NT2/D1 (cell line): ENCODE results near the gene POLR3C.

ENCODE experiments used
- DNase-seq: peaks from one replicate; pipeline ENCODE4 v3.0.0-alpha.2; 2011; ENCODE audit warnings: low read depth, low spot score
- H3K27me3 ChIP-seq: 2 replicates; pipeline ENCODE4 v1.6.0; 2011; ENCODE audit warnings: mild to moderate bottlenecking; ENCODE audit not compliant: insufficient read length, insufficient read depth
- H3K36me3 ChIP-seq: 2 replicates; pipeline ENCODE4 v1.6.1; 2011; ENCODE audit warnings: mild to moderate bottlenecking, low read length, mixed read lengths; ENCODE audit not compliant: insufficient read depth, insufficient read length
- H3K4me1 ChIP-seq: 2 replicates; pipeline ENCODE4 v1.5.1; 2011; ENCODE audit not compliant: insufficient read depth, insufficient read length
- H3K4me3 ChIP-seq: 2 replicates; pipeline ENCODE4 v1.5.1; 2011; ENCODE audit warnings: low read depth; ENCODE audit not compliant: insufficient read length
- H3K9ac ChIP-seq: 2 replicates; pipeline ENCODE4 v1.6.0; 2011; ENCODE audit warnings: low read depth; ENCODE audit not compliant: insufficient read length
- H3K9me3 ChIP-seq: 2 replicates; pipeline ENCODE4 v1.5.1; 2011; ENCODE audit warnings: mild to moderate bottlenecking, low read length; ENCODE audit not compliant: insufficient read depth
- SUZ12 ChIP-seq: IDR thresholded peaks from 2 replicates; pipeline ENCODE4 v1.6.1; 2011; ENCODE audit not compliant: insufficient read length, insufficient read depth; ENCODE audit errors: extremely low read depth
- YY1 ChIP-seq: IDR thresholded peaks from 2 replicates; pipeline ENCODE4 v1.6.1; 2011; ENCODE audit not compliant: insufficient read length, insufficient read depth
- ZNF274 ChIP-seq: IDR thresholded peaks from 2 replicates; pipeline ENCODE4 v1.6.1; 2011; ENCODE audit warnings: mild to moderate bottlenecking, low read depth, low read length

POLR3C gene, protein sequence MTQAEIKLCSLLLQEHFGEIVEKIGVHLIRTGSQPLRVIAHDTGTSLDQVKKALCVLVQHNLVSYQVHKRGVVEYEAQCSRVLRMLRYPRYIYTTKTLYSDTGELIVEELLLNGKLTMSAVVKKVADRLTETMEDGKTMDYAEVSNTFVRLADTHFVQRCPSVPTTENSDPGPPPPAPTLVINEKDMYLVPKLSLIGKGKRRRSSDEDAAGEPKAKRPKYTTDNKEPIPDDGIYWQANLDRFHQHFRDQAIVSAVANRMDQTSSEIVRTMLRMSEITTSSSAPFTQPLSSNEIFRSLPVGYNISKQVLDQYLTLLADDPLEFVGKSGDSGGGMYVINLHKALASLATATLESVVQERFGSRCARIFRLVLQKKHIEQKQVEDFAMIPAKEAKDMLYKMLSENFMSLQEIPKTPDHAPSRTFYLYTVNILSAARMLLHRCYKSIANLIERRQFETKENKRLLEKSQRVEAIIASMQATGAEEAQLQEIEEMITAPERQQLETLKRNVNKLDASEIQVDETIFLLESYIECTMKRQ

GRCh38 chr1:145823565-145824498, at the start of gene POLR3C, which contains the start of gene RNF115:
POLR3C (plus strand) TSS chr1:145824200; CDS start chr1:145825777, 1,577 bp downstream.
RNF115 (minus strand) TSS chr1:145824095; CDS start chr1:145823873, 222 bp downstream.
- H3K9ac ChIP-seq = peak within 1 kb of the TSS; percentile 97
- no peaks in the 10 kb centered on the region for H3K4me1 ChIP-seq
- H3K4me3 ChIP-seq = peak within 1 kb of the TSS; percentile 97
- no peak for TF ChIP-seq YY1
- TF ChIP-seq SUZ12 = no peak
- no peak for TF ChIP-seq ZNF274
- no peaks in the 10 kb centered on the region for H3K9me3 ChIP-seq
- peaks cover 32% of the 10 kb centered on the region for H3K36me3 ChIP-seq
- DNase-seq = peak; percentile 93
- H3K27me3 ChIP-seq = no peaks in the 10 kb centered on the region

GRCh38 chr1:145777357-145778145, 46.4 kb upstream of the POLR3C start:
- Histone ChIP-seq H3K4me1 (no peaks in the 10 kb centered on the region), H3K9me3 (no peaks in the 10 kb centered on the region), H3K4me3 (no peak overlapping the region), H3K9ac (no peak overlapping the region), H3K27me3 (no peaks in the 10 kb centered on the region), H3K36me3 (peaks cover 20% of the 10 kb centered on the region)
- DNase-seq = no peak
- TF ChIP-seq YY1 (no peak), SUZ12 (no peak), ZNF274 (no peak)

DNA sequence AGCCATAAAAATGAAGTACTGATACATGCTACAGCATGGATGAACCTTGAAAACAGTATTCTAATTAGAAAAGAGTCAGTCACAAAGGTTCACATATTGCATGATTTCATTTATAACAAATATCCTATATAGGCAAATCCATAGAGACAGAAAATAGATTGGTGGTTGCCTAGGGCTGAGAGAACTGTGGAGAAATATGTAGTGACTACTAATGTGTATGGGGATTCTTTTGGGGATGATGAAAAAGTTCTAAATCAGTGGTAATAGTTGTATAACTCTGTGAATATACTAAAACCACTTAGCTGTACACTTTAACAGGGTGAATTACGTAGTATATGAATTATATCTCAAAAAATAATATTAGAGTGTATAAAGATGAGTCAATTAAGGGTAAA, 45.9 kb upstream of the POLR3C start:
- no peaks in the 10 kb centered on the region for H3K4me1 ChIP-seq
- peaks cover 20% of the 10 kb centered on the region for H3K36me3 ChIP-seq
- TF ChIP-seq ZNF274 = no peak
- no peak for TF ChIP-seq SUZ12
- TF ChIP-seq YY1 = no peak
- DNase-seq = no peak
- no peak overlapping the region for H3K9ac ChIP-seq
- no peak overlapping the region for H3K4me3 ChIP-seq
- H3K27me3 ChIP-seq = no peaks in the 10 kb centered on the region
- H3K9me3 ChIP-seq = no peaks in the 10 kb centered on the region

DNA sequence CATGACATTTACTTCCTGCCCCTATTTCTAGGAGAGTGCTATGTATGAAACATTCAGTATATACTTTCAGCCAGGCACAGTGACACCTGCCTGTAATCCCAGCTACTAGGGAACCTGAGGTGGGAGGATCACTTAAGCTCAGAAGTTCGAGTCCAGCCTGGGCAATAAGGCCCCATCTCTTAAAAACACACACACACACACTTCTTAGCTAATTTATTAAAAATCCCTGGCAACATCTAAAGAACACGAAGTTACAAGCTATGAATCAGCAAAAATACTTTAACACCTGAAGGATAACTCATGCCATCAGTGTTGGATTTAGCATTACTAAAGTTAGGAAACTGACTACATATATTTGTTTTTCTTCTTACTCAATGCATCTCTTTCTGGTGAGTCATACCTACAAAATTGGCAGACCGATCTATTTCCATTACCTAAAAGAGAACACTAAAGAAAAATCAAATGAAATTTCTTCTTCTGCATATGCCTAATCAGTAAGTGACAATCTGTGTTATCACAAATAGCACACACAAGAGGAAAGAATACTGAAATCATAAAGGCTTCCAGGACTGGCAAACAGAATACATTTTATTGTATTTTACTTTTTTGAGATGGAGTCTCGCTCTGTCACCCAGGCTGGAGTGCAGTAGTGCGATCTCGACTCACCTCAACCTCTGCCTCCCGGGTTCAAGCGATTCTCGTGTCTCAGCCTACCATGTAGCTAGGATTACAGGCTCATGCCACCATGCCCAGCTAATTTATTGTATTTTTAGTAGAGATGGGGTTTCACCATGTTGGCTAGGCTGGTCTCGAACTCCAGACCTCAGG, 41.5 kb upstream of the POLR3C start:
- no peaks in the 10 kb centered on the region for H3K9me3 ChIP-seq
- H3K4me3 ChIP-seq = no peak overlapping the region
- no peaks in the 10 kb centered on the region for H3K27me3 ChIP-seq
- no peak for DNase-seq
- TF ChIP-seq YY1 = no peak
- TF ChIP-seq ZNF274 = no peak
- TF ChIP-seq SUZ12 = no peak
- H3K9ac ChIP-seq = no peak overlapping the region
- peaks cover 22% of the 10 kb centered on the region for H3K36me3 ChIP-seq
- no peaks in the 10 kb centered on the region for H3K4me1 ChIP-seq

DNA sequence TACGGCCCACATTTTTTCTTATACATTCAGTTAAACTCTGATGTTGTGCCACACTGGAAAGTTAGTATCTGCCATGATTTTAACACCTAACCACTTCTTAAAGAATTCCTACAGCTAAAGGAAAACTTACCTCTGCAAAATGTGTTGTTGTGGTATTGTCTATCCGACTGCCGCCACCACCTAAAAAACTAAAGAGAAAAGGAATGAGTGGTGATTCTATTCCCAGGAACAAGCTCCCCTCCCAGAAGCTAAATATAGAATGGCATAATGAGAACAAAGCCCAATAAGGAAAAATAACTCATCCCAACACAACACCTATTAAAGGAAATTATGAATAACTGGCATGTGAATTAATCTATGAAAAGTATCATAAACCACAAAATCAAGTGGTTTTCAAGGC, 39.6 kb upstream of the POLR3C start:
- Histone ChIP-seq H3K4me3 (no peak overlapping the region), H3K4me1 (no peaks in the 10 kb centered on the region), H3K36me3 (peaks cover 31% of the 10 kb centered on the region), H3K9ac (no peak overlapping the region), H3K9me3 (no peaks in the 10 kb centered on the region), H3K27me3 (no peaks in the 10 kb centered on the region)
- no peak for DNase-seq
- no peak for TF ChIP-seq YY1

DNA sequence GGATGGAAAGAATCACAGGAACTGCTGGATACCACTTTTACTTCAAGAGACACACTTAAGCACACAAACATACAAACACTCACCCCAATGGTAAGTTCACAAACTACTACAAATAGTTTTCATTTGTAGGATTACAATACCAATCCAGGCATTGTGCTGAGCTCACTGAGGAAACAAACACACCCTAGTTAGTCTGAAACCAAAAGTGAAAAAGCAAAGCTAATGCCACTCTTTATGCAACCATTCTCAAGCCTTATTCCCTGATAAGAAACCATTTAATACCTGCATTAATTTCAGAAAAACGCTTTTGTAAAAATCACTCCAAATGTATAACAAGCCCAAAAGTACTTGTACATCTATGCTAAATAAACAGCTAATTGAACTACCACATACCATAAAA, 38.5 kb upstream of the POLR3C start:
- no peak for DNase-seq
- peaks cover 26% of the 10 kb centered on the region for H3K36me3 ChIP-seq
- no peaks in the 10 kb centered on the region for H3K4me1 ChIP-seq
- H3K4me3 ChIP-seq = no peak overlapping the region
- H3K9ac ChIP-seq = no peak overlapping the region
- TF ChIP-seq ZNF274 = no peak
- TF ChIP-seq YY1 = no peak
- TF ChIP-seq SUZ12 = no peak
- H3K27me3 ChIP-seq = no peaks in the 10 kb centered on the region
- H3K9me3 ChIP-seq = no peaks in the 10 kb centered on the region
